IPS-11a (cell line): Measurements from ENCODE around the gene OBSCN.
"Not testable (repeated sequence)": the region's sequence is repeated elsewhere in the genome, so short reads cannot be mapped to it uniquely, and the experiment has no call there.

ENCODE experiments used
- H3K4me3 ChIP-seq: one replicate; pipeline ENCODE4 v1.5.1; 2013; ENCODE audit warnings: low read depth, low read length, control low read depth

The OBSCN gene

GRCh38 chr1:228226141-228226874 lies 18.5 kb downstream of the OBSCN start:
- no peak overlapping the region for H3K4me3 ChIP-seq

- no peak overlapping the region for H3K4me3 ChIP-seq
Observed at GRCh38 chr1:228226956-228227791, 19.3 kb downstream of the OBSCN start.

GRCh38 chr1:228228147-228228546 lies 20.3 kb downstream of the OBSCN start:
- H3K4me3 ChIP-seq: not testable (repeated sequence)

GRCh38 chr1:228228601-228229074 lies 20.8 kb downstream of the OBSCN start:
- no peak overlapping the region for H3K4me3 ChIP-seq

- H3K4me3 ChIP-seq: no peak overlapping the region
Observed at GRCh38 chr1:228231189-228231588, 23.3 kb downstream of the OBSCN start.

GRCh38 chr1:228233136-228233535 lies 25.3 kb downstream of the OBSCN start:
- no peak overlapping the region for H3K4me3 ChIP-seq

GRCh38 chr1:228234921-228235320 lies 27.1 kb downstream of the OBSCN start:
- H3K4me3 ChIP-seq: no peak overlapping the region

GRCh38 chr1:228236744-228237143 lies 28.9 kb downstream of the OBSCN start:
- no peak overlapping the region for H3K4me3 ChIP-seq

- H3K4me3 ChIP-seq: no peak overlapping the region
Observed at GRCh38 chr1:228238007-228238406, 30.2 kb downstream of the OBSCN start.

GRCh38 chr1:228238461-228238860 lies 30.6 kb downstream of the OBSCN start:
- H3K4me3 ChIP-seq: no peak overlapping the region

- H3K4me3 ChIP-seq: no peak overlapping the region
Observed at GRCh38 chr1:228240411-228241240, 32.8 kb downstream of the OBSCN start.

- H3K4me3 ChIP-seq: no peak overlapping the region
Observed at GRCh38 chr1:228241259-228241658, 33.4 kb downstream of the OBSCN start.

GRCh38 chr1:228242409-228242808 lies 34.6 kb downstream of the OBSCN start:
- no peak overlapping the region for H3K4me3 ChIP-seq

GRCh38 chr1:228243093-228243492 lies 35.2 kb downstream of the OBSCN start:
- H3K4me3 ChIP-seq: no peak overlapping the region

- not testable (repeated sequence) for H3K4me3 ChIP-seq
Observed at GRCh38 chr1:228243989-228244388, 36.1 kb downstream of the OBSCN start.

GRCh38 chr1:228245111-228245510 lies 37.3 kb downstream of the OBSCN start:
- no peak overlapping the region for H3K4me3 ChIP-seq

GRCh38 chr1:228246216-228246900 lies 38.5 kb downstream of the OBSCN start:
- H3K4me3 ChIP-seq: no peak overlapping the region

- no peak overlapping the region for H3K4me3 ChIP-seq
Observed at GRCh38 chr1:228249513-228250305, 41.9 kb downstream of the OBSCN start.

GRCh38 chr1:228252476-228252875 lies 44.6 kb downstream of the OBSCN start:
- not testable (repeated sequence) for H3K4me3 ChIP-seq
